Activated effector memory CD4-positive, alpha-beta T cell treated with anti-CD3 and anti-CD28 coated beads, Interleukin-2, amount 50 U/mL, for 16 hours (primary cell): ENCODE data around the gene RASA1.
A peak's percentile ranks its signal among the peaks of the same experiment; 100 is the strongest.
"Not testable (repeated sequence)": the region's sequence is repeated elsewhere in the genome, so short reads cannot be mapped to it uniquely, and the experiment has no call there.

Source experiments
- DNase-seq: peaks from one replicate; pipeline ENCODE4 v3.0.0-alpha.2; 2020

RASA1 gene

GRCh38 chr5:87267574-87268125 is at the start of gene RASA1:
TSS of gene RASA1 (plus strand) at chr5:87267883. CDS start at chr5:87268452, 569 bp downstream.
- DNase-seq = peak; percentile 94

GRCh38 chr5:87229780-87230179 is 37.9 kb upstream of the RASA1 start:
- DNase-seq = no peak

GRCh38 chr5:87231037-87231808 is 36.5 kb upstream of the RASA1 start:
- DNase-seq = peak; percentile 64

- DNase-seq = no peak
Observed at GRCh38 chr5:87233143-87233542, 34.5 kb upstream of the RASA1 start.

- no peak for DNase-seq
Observed at GRCh38 chr5:87241555-87241954, 26.1 kb upstream of the RASA1 start.

GRCh38 chr5:87242242-87242641 is 25.4 kb upstream of the RASA1 start:
- no peak for DNase-seq

GRCh38 chr5:87243161-87243844 is 24.4 kb upstream of the RASA1 start:
- DNase-seq = no peak

GRCh38 chr5:87245451-87245850 is 22.2 kb upstream of the RASA1 start:
- no peak for DNase-seq

- no peak for DNase-seq
Observed at GRCh38 chr5:87246061-87246460, 21.6 kb upstream of the RASA1 start.

GRCh38 chr5:87252283-87252605 is 15.4 kb upstream of the RASA1 start:
- no peak for DNase-seq

- DNase-seq = no peak
Observed at GRCh38 chr5:87254035-87254434, 13.6 kb upstream of the RASA1 start.

GRCh38 chr5:87258507-87258906 is 9.2 kb upstream of the RASA1 start:
- DNase-seq = no peak

GRCh38 chr5:87260604-87261192 is 7.0 kb upstream of the RASA1 start:
- DNase-seq = no peak

GRCh38 chr5:87263498-87263897 is 4.2 kb upstream of the RASA1 start:
- no peak for DNase-seq

- DNase-seq = no peak
Observed at GRCh38 chr5:87266914-87267573, 639 bp upstream of the RASA1 start.

- peak; percentile 89 for DNase-seq
Observed at GRCh38 chr5:87268126-87268969, 665 bp downstream of the RASA1 start.

GRCh38 chr5:87268970-87269377 is 1.3 kb downstream of the RASA1 start:
- DNase-seq = no peak

GRCh38 chr5:87270888-87271287 is 3.2 kb downstream of the RASA1 start:
- DNase-seq = not testable (repeated sequence)

GRCh38 chr5:87276655-87277054 is 9.0 kb downstream of the RASA1 start:
- no peak for DNase-seq

GRCh38 chr5:87277279-87277835 is 9.7 kb downstream of the RASA1 start:
- DNase-seq = no peak

- DNase-seq = no peak
Observed at GRCh38 chr5:87278590-87279100, 11.0 kb downstream of the RASA1 start.

- no peak for DNase-seq
Observed at GRCh38 chr5:87282269-87282668, 14.6 kb downstream of the RASA1 start.
